BLaER1 treated with 17β-estradiol and CSF1 and Interleukin-3, amounts not matched to agents 10 nM and 100 nM (cell line): ENCODE results near the gene LKAAEAR1.

ENCODE experiments used
- H3K27ac ChIP-seq, 11 experiments: shearing (Covaris generic); formaldehyde crosslinking; 2 replicates each; pipeline ENCODE4 v1.8.1; 2022
- H3K27me3 ChIP-seq, 11 experiments: shearing (Covaris generic); formaldehyde crosslinking; 2 replicates each; pipeline ENCODE4 v1.8.1; 2022
- H3K36me3 ChIP-seq, 11 experiments: shearing (Covaris generic); formaldehyde crosslinking; 2 replicates each; pipeline ENCODE4 v1.8.1; 2022
- H3K4me1 ChIP-seq, 10 experiments: shearing (Covaris generic); formaldehyde crosslinking; 2 replicates each; pipeline ENCODE4 v1.8.1; 2022
- H3K4me2 ChIP-seq, 11 experiments: shearing (Covaris generic); formaldehyde crosslinking; 2 replicates each; pipeline ENCODE4 v1.8.1; 2022
- H3K4me3 ChIP-seq, 10 experiments: shearing (Covaris generic); formaldehyde crosslinking; 2 replicates each; pipeline ENCODE4 v1.8.1; 2022
- H3K9ac ChIP-seq, 11 experiments: shearing (Covaris generic); formaldehyde crosslinking; 2 replicates each; pipeline ENCODE4 v1.8.1; 2022
- H3K9me3 ChIP-seq, 11 experiments: shearing (Covaris generic); formaldehyde crosslinking; replicated peaks in 1 of 11; 2 replicates each; pipeline ENCODE4 v1.8.1; 2022
- H4K20me1 ChIP-seq, 11 experiments: shearing (Covaris generic); formaldehyde crosslinking; 2 replicates each; pipeline ENCODE4 v1.8.1; 2022
- Cebpa-rat ChIP-seq, 11 experiments: shearing (Covaris generic); IDR thresholded peaks; 2 replicates each; pipeline ENCODE4 v1.8.1; 2022

The LKAAEAR1 gene

DNA sequence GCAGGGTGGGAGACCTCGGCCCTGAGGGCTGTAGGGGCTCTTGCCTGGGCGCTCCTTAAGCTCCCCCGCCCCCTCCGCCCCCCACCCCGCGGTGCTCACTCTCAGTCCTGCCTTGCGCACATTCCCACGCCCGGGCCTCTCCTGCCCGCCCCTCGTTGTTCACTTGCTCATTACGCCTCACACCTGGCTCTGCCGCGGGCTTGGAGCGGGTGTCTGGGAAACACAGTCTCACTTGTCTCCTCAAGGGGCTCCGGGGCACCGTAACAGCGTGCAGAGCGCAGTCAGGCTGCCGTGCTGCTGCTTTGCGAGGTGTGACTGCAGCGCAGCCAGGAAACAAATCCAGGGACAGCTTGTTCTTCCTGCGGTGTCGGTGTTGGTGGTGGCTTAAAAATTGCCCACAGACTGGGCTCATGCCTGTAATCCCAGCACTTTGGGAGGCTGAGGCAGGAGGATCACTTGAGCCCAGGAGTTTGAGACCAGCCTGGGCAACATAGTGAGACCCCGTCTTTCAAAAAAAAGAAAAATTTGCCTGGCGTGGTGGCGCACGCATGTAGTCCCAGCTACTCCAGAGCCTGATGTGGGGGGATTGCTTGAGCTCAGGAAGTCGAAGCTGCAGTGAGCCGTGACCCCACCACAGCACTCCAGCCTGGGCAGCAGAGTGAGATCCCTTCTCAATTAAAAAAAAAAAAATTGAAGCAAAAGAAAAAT, 18.6 kb upstream of the LKAAEAR1 start:
- H3K9me3 ChIP-seq = no peaks in the 10 kb centered on the region
- H3K4me2 ChIP-seq = peak overlapping the region; percentile 64 to 88 (median 82)
- H3K27me3 ChIP-seq = peaks cover 29 to 46% (median 40%) of the 10 kb centered on the region in 11 experiments
- peaks cover 13 to 60% (median 50%) of the 10 kb centered on the region in 10 experiments for H3K4me1 ChIP-seq
- H3K9ac ChIP-seq = peak overlapping the region in 1 of 11 experiments; percentile 41; a peak in 1 of 22 replicates
- TF ChIP-seq Cebpa-rat (IDR thresholded peaks at IDR 0.05) = no peak
- H4K20me1 ChIP-seq = peaks cover 0 to 60% (median 13%) of the 10 kb centered on the region in 11 experiments; a peak in 13 of 22 replicates
- H3K36me3 ChIP-seq = peaks cover 0 to 22% (median 0%) of the 10 kb centered on the region in 11 experiments; a peak in 10 of 22 replicates
- peak overlapping the region in 9 of 10 experiments; percentile 37 to 63 (median 48); a peak in 10 of 20 replicates for H3K4me3 ChIP-seq
- no peak overlapping the region for H3K27ac ChIP-seq

DNA sequence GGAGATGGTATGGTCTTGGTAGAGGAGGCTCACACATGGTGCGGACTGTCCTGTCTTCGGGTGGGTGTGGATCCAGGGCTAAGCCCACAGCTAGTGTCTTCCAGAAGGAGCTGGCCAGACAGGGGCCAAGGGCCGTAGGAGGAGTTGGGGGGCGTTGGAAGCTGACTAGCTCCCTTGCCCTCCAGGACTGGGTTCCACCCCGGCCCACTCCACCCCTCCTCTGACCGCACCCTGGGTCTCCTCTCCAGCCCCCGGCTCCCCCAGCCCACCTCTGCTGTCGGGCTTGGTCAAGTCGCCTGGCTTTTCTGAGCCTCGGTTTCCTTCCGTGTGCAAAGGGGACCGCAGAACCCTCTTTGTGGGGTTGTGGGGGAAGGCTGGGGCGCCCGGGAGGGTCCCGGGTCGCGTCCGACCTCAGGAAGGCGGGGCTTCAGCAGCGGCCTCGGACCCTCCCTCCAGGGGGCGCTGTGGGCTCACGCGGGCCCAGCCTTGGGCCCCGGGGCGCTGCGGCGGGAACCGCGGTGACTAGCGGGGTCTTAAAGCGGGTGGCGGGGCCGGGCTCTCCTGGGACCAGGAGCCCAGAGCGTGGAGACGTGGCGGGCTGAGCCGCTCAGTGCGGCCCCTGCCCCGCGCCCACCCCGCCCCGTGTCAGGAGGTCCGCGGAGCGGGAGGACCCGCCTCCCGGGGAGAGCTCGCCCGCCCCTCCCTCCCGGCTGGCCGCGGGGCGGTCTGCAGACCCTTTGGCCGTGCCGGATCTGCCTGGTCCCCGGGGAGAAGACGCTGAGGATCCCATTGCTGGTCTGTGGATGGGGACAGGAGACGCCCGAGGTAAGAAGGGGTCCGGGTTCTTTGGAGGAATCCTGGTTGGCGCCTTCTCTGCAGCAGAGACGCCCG, 17.8 kb upstream of the LKAAEAR1 start:
- H3K9me3 ChIP-seq = no peaks in the 10 kb centered on the region
- peaks cover 29 to 46% (median 40%) of the 10 kb centered on the region in 11 experiments for H3K27me3 ChIP-seq
- H4K20me1 ChIP-seq = peaks cover 0 to 54% (median 13%) of the 10 kb centered on the region in 11 experiments; a peak in 13 of 22 replicates
- no peak overlapping the region for H3K27ac ChIP-seq
- H3K36me3 ChIP-seq = peaks cover 0 to 30% (median 0%) of the 10 kb centered on the region in 11 experiments; a peak in 10 of 22 replicates
- H3K4me2 ChIP-seq = peak overlapping the region; percentile 64 to 88 (median 82)
- peak overlapping the region in 7 of 11 experiments; percentile 9 to 41 (median 35); a peak in 9 of 22 replicates for H3K9ac ChIP-seq
- peaks cover 4 to 52% (median 41%) of the 10 kb centered on the region in 10 experiments; a peak in 18 of 20 replicates for H3K4me1 ChIP-seq
- TF ChIP-seq Cebpa-rat (IDR thresholded peaks at IDR 0.05) = no peak
- peak overlapping the region; percentile 37 to 63 (median 48); a peak in 19 of 20 replicates for H3K4me3 ChIP-seq

GRCh38 chr20:64100946-64101688, 16.9 kb upstream of the LKAAEAR1 start:
- Histone ChIP-seq H3K27me3 (peaks cover 29 to 46% (median 40%) of the 10 kb centered on the region in 11 experiments), H3K4me3 (no peak overlapping the region; a peak in 1 of 20 replicates), H3K9ac (0 out of 22 replicates have a peak overlapping the region, but pooled peaks of 2 of the 11 experiments have one; percentile 4 to 29), H3K4me1 (peaks cover 4 to 48% (median 39%) of the 10 kb centered on the region in 10 experiments; a peak in 18 of 20 replicates), H3K36me3 (peaks cover 0 to 30% (median 0%) of the 10 kb centered on the region in 11 experiments; a peak in 10 of 22 replicates), H3K9me3 (no peaks in the 10 kb centered on the region), H3K27ac (no peak overlapping the region), H3K4me2 (peak overlapping the region; percentile 64 to 88 (median 82); a peak in 18 of 22 replicates), H4K20me1 (peaks cover 0 to 49% (median 13%) of the 10 kb centered on the region in 11 experiments; a peak in 13 of 22 replicates)
- TF ChIP-seq Cebpa-rat (IDR thresholded peaks at IDR 0.05) = no peak

- Histone ChIP-seq H3K4me3 (no peak overlapping the region), H3K9me3 (no peaks in the 10 kb centered on the region), H3K4me1 (peaks cover 4 to 48% (median 39%) of the 10 kb centered on the region in 10 experiments; a peak in 18 of 20 replicates), H3K27ac (no peak overlapping the region), H3K9ac (peak overlapping the region in 1 of 11 experiments; percentile 4; a peak in 2 of 22 replicates), H3K27me3 (peaks cover 29 to 46% (median 40%) of the 10 kb centered on the region in 11 experiments), H3K36me3 (peaks cover 0 to 30% (median 0%) of the 10 kb centered on the region in 11 experiments; a peak in 10 of 22 replicates), H3K4me2 (peak overlapping the region in 9 of 11 experiments; percentile 15 to 88 (median 72); a peak in 16 of 22 replicates), H4K20me1 (peaks cover 0 to 49% (median 13%) of the 10 kb centered on the region in 11 experiments; a peak in 13 of 22 replicates)
- no peak for TF ChIP-seq Cebpa-rat (IDR thresholded peaks at IDR 0.05)
Measured at GRCh38 chr20:64100566-64100888, 16.3 kb upstream of the LKAAEAR1 start.

DNA sequence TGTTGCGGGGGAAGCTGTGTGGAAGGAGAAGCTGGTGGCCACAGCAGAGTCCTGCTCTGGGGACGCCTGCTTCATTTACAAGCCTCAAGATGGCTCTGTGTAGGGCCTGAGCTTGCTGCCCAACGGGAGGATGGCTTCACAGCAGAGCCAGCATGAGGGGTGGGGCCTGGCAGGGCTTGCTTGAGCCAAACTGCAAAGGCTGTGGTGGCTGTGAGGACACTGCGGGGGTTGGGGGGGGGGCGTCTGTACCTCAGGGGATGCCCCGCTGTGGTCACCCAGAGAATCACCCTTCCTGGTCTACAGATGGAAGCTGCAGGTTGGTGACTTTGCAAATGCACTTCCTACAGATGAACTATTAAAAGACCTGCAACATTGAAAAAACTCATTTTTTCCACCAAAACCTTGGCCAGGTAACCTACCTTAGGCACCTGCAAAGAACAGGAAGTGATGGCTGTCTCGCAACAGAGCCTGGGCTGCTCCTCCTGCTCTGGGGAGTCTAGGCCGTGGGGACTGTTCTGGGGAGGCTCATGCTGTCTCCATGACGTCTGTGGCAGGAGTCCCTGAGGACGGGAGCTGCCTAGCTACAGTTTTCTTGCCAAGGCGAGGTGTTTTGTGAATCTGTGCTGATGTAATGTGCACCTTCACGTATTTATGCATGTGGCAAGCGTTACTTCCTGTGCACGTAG, 15.8 kb upstream of the LKAAEAR1 start:
- H3K4me2 ChIP-seq = peak overlapping the region in 9 of 11 experiments; percentile 15 to 88 (median 72); a peak in 17 of 22 replicates
- TF ChIP-seq Cebpa-rat (IDR thresholded peaks at IDR 0.05) = no peak
- no peak overlapping the region for H3K4me3 ChIP-seq
- H3K9me3 ChIP-seq = no peaks in the 10 kb centered on the region
- no peak overlapping the region for H3K27ac ChIP-seq
- H3K9ac ChIP-seq = peak overlapping the region in 2 of 11 experiments; percentile 4 to 33; a peak in 3 of 22 replicates
- peaks cover 4 to 48% (median 39%) of the 10 kb centered on the region in 10 experiments; a peak in 18 of 20 replicates for H3K4me1 ChIP-seq
- peaks cover 29 to 46% (median 40%) of the 10 kb centered on the region in 11 experiments for H3K27me3 ChIP-seq
- peaks cover 0 to 30% (median 0%) of the 10 kb centered on the region in 11 experiments; a peak in 10 of 22 replicates for H3K36me3 ChIP-seq
- peaks cover 0 to 49% (median 13%) of the 10 kb centered on the region in 11 experiments; a peak in 13 of 22 replicates for H4K20me1 ChIP-seq

GRCh38 chr20:64099086-64099786, 15.0 kb upstream of the LKAAEAR1 start:
- Histone ChIP-seq H3K4me3 (no peak overlapping the region), H3K27ac (no peak overlapping the region), H3K36me3 (peaks cover 0 to 30% (median 0%) of the 10 kb centered on the region in 11 experiments; a peak in 10 of 22 replicates), H3K27me3 (peaks cover 29 to 46% (median 40%) of the 10 kb centered on the region in 11 experiments), H3K4me1 (peaks cover 4 to 48% (median 39%) of the 10 kb centered on the region in 10 experiments; a peak in 18 of 20 replicates), H3K9me3 (no peaks in the 10 kb centered on the region), H3K4me2 (peak overlapping the region in 8 of 11 experiments; percentile 45 to 88 (median 72); a peak in 16 of 22 replicates), H4K20me1 (peaks cover 0 to 48% (median 13%) of the 10 kb centered on the region in 11 experiments; a peak in 13 of 22 replicates), H3K9ac (peak overlapping the region in 1 of 11 experiments; percentile 33; a peak in 1 of 22 replicates)
- no peak for TF ChIP-seq Cebpa-rat (IDR thresholded peaks at IDR 0.05)
